HEK293 (cell line): Measurements from ENCODE around the gene MYCN.

Experiments used
- CTCF ChIA-PET: fragments of 350-600 bp; formaldehyde crosslinking; extraction: SDS; loops from one replicate; lab custom pipeline; 2021; ENCODE audit warnings: antibody characterized with exemption; lab: Yijun Ruan, JAX
- POLR2A ChIA-PET: fragments of 300-600 bp; formaldehyde crosslinking; extraction: SDS; loops from one replicate; lab custom pipeline; 2020; ENCODE audit warnings: antibody characterized with exemption, inconsistent platforms; lab: Yijun Ruan, JAX
- H3K27ac ChIP-seq: fragments of 200-500 bp; sonication (Bioruptor generic); 2 replicates; pipeline ENCODE4 v1.5.1; 2014; ENCODE audit warnings: low read depth, low read length, control low read depth, inconsistent platforms; ENCODE audit errors: extremely low read depth
- H3K36me3 ChIP-seq, 2 experiments: fragments of 200-500 bp in 1 of 2; sonication (Bioruptor generic) in 1 of 2; 1 replicate in 1 of 2; 2 replicates in 1 of 2; pipeline ENCODE4 v1.5.1; 2014 to 2017; ENCODE audit warnings: inconsistent platforms in 2 of 2, low read length in 2 of 2; ENCODE audit not compliant: control insufficient read depth in 2 of 2, insufficient read depth in 1 of 2
- H3K4me1 ChIP-seq: fragments of 200-500 bp; sonication (Bioruptor generic); 2 replicates; pipeline ENCODE4 v1.5.1; 2014; ENCODE audit warnings: mild to moderate bottlenecking, low read length, inconsistent platforms; ENCODE audit not compliant: control insufficient read depth, insufficient read depth
- H3K4me3 ChIP-seq: 2 replicates; pipeline ENCODE4 v1.5.1; 2011; ENCODE audit warnings: low read depth, mild to moderate bottlenecking, control low read depth, low read length, moderate library complexity
- H3K9me3 ChIP-seq: fragments of 200-500 bp; sonication (Bioruptor generic); 2 replicates; pipeline ENCODE4 v1.5.1; 2014; ENCODE audit warnings: low read depth, low read length, inconsistent platforms; ENCODE audit not compliant: control insufficient read depth, insufficient read depth
- ATF2 ChIP-seq: fragments of 450-650 bp; formaldehyde crosslinking; IDR thresholded peaks from 2 replicates; pipeline ENCODE4 v1.5.1; 2016; ENCODE audit warnings: missing biosample characterization, missing genetic modification characterization, low read depth
- KLF16 ChIP-seq: fragments of 450-650 bp; formaldehyde crosslinking; IDR thresholded peaks from 2 replicates; pipeline ENCODE4 v1.5.1; 2017; ENCODE audit warnings: missing biosample characterization, missing genetic modification characterization
- RBAK ChIP-seq: fragments of 450-650 bp; formaldehyde crosslinking; IDR thresholded peaks from 2 replicates; pipeline ENCODE4 v1.5.1; 2016; ENCODE audit warnings: missing biosample characterization, missing genetic modification characterization
- REPIN1 ChIP-seq: fragments of 450-650 bp; formaldehyde crosslinking; IDR thresholded peaks from 2 replicates; pipeline ENCODE4 v1.5.1; 2017; ENCODE audit warnings: missing biosample characterization, missing genetic modification characterization, low read depth
- REST ChIP-seq: fragments of 450-650 bp; formaldehyde crosslinking; IDR thresholded peaks from 2 replicates; pipeline ENCODE4 v1.5.1; 2016; ENCODE audit warnings: missing biosample characterization, missing genetic modification characterization
- ZFP41 ChIP-seq: fragments of 450-650 bp; formaldehyde crosslinking; IDR thresholded peaks from 2 replicates; pipeline ENCODE4 v1.5.1; 2016; ENCODE audit warnings: missing biosample characterization, missing genetic modification characterization, borderline replicate concordance
- ZNF184 ChIP-seq: fragments of 450-650 bp; IDR thresholded peaks from 2 replicates; pipeline ENCODE4 v1.5.1; 2018; ENCODE audit warnings: missing biosample characterization, mild to moderate bottlenecking, missing genetic modification characterization
- ZNF19 ChIP-seq: fragments of 450-650 bp; formaldehyde crosslinking; IDR thresholded peaks from 2 replicates; pipeline ENCODE4; 2016; ENCODE audit warnings: missing biosample characterization, missing genetic modification characterization, low read depth
- ZNF324 ChIP-seq: fragments of 450-650 bp; formaldehyde crosslinking; IDR thresholded peaks from 2 replicates; pipeline ENCODE4 v1.5.1; 2016; ENCODE audit warnings: missing biosample characterization, missing genetic modification characterization
- ZNF404 ChIP-seq: fragments of 450-650 bp; formaldehyde crosslinking; IDR thresholded peaks from 2 replicates; pipeline ENCODE4 v1.5.1; 2017; ENCODE audit warnings: missing biosample characterization, missing genetic modification characterization
- ZNF501 ChIP-seq: fragments of 450-650 bp; formaldehyde crosslinking; IDR thresholded peaks from 2 replicates; pipeline ENCODE4 v1.5.1; 2016; ENCODE audit warnings: missing biosample characterization, missing genetic modification characterization
- ZNF768 ChIP-seq: fragments of 450-650 bp; formaldehyde crosslinking; IDR thresholded peaks from 2 replicates; pipeline ENCODE4 v1.5.1; 2018; ENCODE audit warnings: missing biosample characterization, mild to moderate bottlenecking, missing genetic modification characterization
- ZSCAN5A ChIP-seq: fragments of 450-650 bp; formaldehyde crosslinking; IDR thresholded peaks from 2 replicates; pipeline ENCODE4 v1.5.1; 2016; ENCODE audit warnings: missing biosample characterization, missing genetic modification characterization

Gene MYCN

GRCh38 chr2:15967415-15968279 lies 27.3 kb downstream of the MYCN start:
- ChIA-PET POLR2A (no interaction called here), CTCF (no interaction called here)

GRCh38 chr2:15968280-15969178 lies 28.2 kb downstream of the MYCN start:
- POLR2A ChIA-PET: no interaction called here
- Histone ChIP-seq H3K4me1 (no peaks in the 10 kb centered on the region; the same call in 1 of the 2 replicates), H3K36me3 (no peaks in the 10 kb centered on the region), H3K9me3 (no peaks in the 10 kb centered on the region), H3K27ac (no peak overlapping the region), H3K4me3 (no peak overlapping the region)
- no peak for TF ChIP-seq KLF16
- no peak for TF ChIP-seq ZNF19 (tag by site-specific recombination)
- TF ChIP-seq ZNF184 (tag by site-specific recombination): no peak
- no peak for TF ChIP-seq ZNF404 (tag by site-specific recombination)
- no peak for TF ChIP-seq ZNF768 (tag by site-specific recombination)
- no peak for TF ChIP-seq ZNF501 (tag by site-specific recombination)
- no peak for TF ChIP-seq ATF2
- TF ChIP-seq ZSCAN5A: no peak
- no peak for TF ChIP-seq REST (tag by site-specific recombination)
- no peak for TF ChIP-seq REPIN1 (tag by site-specific recombination)
- TF ChIP-seq RBAK (tag by site-specific recombination): no peak
- no peak for TF ChIP-seq ZNF324 (tag by site-specific recombination)
- CTCF ChIA-PET: no interaction called here

More at GRCh38 chr2:15967415-15968279, 27.3 kb downstream of the MYCN start:
- no peaks in the 10 kb centered on the region for H3K36me3 ChIP-seq
- H3K4me3 ChIP-seq: no peak overlapping the region
- H3K4me1 ChIP-seq: no peaks in the 10 kb centered on the region; the same call in 1 of the 2 replicates
- no peak overlapping the region for H3K27ac ChIP-seq
- H3K9me3 ChIP-seq: no peaks in the 10 kb centered on the region
- no peak for TF ChIP-seq ZFP41 (tag by site-specific recombination)
